Lower leg skin (tissue), 4 donors: ENCODE measurements around the gene FBN1. TPM values are rescaled to one million over a fixed set of nuclear protein-coding genes. Genes with fewer than 3 reads are reported as not detected.
A peak's percentile ranks its signal among the peaks of the same experiment; 100 is the strongest.

Source experiments
- DNase-seq, 2 donors: peaks; one replicate each; pipeline ENCODE4 v3.0.0-alpha.2; 2019; ENCODE audit warnings: low spot score in 2 of 2
- H3K4me3 ChIP-seq: fragments of 200-600 bp; sonication (generic); 2 replicates; pipeline ENCODE4 v1.5.1; 2017; ENCODE audit warnings: mild to moderate bottlenecking, low read depth; ENCODE audit not compliant: poor library complexity, severe bottlenecking
- POLR2A ChIP-seq, 2 donors: fragments of 450-650 bp; IDR thresholded peaks; one replicate each; pipeline ENCODE4 v1.6.1; 2016 to 2017; ENCODE audit warnings: antibody characterized with exemption in 2 of 2, mild to moderate bottlenecking in 1 of 2, moderate library complexity in 1 of 2
- WGBS, 2 donors: methylation state at CpG; one replicate each; pipeline ENCODE4 v1.1.5; 2018; 5-methylcytosine and 5-hydroxymethylcytosine counted together
- intact Hi-C: fragments of 100-400 bp; cut with DNase I; formaldehyde crosslinking; loops from one replicate; pipeline ENCODE4 v1.15.0; 2023; ENCODE audit warnings: low total_unique reads
- total RNA-seq, 4 donors: library from RNA; depleted of rRNA; stranded (reverse); fragments of >200 nt; gene quantifications; one replicate each; pipeline ENCODE4 v1.1.0, GENCODE V29; 2016
- TF ChIP-seq, protein P1 (sequence below), 3 donors: fragments of 450-650 bp; IDR thresholded peaks; one replicate each; pipeline ENCODE4 v1.5.1; 2016; ENCODE audit warnings: antibody characterized with exemption in 3 of 3, mild to moderate bottlenecking in 3 of 3, moderate library complexity in 2 of 3

Gene FBN1
- total RNA-seq, 4 donors from 2014 or later = 15.0 to 59.3 (median 24.0) TPM

DNA sequence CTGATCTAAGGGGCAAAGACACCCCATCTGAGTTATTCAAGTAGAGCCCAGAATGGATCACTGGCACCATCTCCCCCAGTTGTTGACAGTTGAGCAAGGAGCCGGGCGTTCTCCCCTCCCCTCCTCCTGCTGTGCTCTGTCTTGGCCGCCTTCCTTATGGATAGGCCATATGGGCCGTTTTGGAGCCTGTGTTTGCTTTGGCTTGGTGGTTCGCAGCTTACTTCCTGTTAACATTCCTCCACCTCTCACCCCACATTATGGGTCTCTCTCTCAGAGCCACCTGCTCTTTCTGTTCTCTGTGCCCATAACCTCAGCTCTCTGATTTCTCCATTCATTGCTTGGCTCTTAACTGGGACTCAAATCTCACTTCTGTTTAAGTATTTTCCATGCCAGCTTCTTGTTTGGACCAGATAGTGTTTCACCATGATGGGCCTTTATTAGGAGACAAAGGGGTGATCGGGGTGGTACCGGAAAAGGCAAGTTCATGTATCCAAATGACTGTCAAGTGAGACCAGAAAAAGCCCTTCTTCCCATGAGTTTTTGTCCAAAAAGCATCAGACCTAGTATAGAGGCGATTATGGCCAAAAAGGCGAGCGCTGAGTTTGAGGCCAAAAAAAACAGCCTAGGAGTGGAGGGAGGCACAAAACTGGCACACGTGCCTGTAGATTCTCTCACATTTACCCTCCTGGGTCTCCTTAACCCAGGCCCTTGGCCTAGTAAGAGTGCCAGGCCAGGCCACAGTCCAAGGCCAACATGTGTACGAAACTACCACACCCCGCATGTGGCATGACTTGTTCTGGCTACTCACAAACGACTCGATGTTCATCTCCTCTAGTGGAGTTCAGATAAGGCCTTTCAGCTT lies 251.6 kb downstream of the FBN1 start:
- TF ChIP-seq POLR2A (IDR thresholded peaks at IDR 0.05) = no peak
- TF ChIP-seq, protein P1, sequence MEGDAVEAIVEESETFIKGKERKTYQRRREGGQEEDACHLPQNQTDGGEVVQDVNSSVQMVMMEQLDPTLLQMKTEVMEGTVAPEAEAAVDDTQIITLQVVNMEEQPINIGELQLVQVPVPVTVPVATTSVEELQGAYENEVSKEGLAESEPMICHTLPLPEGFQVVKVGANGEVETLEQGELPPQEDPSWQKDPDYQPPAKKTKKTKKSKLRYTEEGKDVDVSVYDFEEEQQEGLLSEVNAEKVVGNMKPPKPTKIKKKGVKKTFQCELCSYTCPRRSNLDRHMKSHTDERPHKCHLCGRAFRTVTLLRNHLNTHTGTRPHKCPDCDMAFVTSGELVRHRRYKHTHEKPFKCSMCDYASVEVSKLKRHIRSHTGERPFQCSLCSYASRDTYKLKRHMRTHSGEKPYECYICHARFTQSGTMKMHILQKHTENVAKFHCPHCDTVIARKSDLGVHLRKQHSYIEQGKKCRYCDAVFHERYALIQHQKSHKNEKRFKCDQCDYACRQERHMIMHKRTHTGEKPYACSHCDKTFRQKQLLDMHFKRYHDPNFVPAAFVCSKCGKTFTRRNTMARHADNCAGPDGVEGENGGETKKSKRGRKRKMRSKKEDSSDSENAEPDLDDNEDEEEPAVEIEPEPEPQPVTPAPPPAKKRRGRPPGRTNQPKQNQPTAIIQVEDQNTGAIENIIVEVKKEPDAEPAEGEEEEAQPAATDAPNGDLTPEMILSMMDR (IDR thresholded peaks at IDR 0.05) = no peak
- no peak for DNase-seq
- intact Hi-C loops = no loop called here
- WGBS, 2 donors = 43 to 52% methylated on average over 15 of the region's 15 CpGs
- no peak overlapping the region for H3K4me3 ChIP-seq

DNA sequence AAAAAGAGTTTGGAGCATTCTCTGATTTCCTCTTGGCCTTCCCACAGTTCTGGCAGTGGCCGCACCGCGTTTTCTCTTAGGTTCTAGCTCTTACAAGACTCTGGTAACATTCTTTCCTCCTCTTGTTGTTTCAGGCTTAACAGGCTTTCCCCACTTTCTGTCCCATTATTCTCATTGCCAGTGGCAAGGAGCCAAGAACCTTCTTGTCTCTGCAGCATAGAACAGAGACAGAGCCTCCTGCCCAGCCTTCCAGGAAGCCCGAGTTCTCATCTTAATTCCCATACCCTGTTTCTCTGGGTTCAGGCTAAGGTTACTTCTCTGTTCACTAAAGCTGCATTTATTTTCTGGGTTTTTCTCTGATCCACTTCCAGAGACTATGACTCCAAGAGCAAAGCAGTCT lies 253.2 kb downstream of the FBN1 start:
- DNase-seq = peak; percentile 78 to 85
- 40 to 44% methylated on average over 4 of the region's 4 CpGs for WGBS, 2 donors
- no peak overlapping the region for H3K4me3 ChIP-seq
- intact Hi-C loops = no loop called here
- TF ChIP-seq, protein P1 (IDR thresholded peaks at IDR 0.05) = no peak
- TF ChIP-seq POLR2A (IDR thresholded peaks at IDR 0.05) = no peak

DNA sequence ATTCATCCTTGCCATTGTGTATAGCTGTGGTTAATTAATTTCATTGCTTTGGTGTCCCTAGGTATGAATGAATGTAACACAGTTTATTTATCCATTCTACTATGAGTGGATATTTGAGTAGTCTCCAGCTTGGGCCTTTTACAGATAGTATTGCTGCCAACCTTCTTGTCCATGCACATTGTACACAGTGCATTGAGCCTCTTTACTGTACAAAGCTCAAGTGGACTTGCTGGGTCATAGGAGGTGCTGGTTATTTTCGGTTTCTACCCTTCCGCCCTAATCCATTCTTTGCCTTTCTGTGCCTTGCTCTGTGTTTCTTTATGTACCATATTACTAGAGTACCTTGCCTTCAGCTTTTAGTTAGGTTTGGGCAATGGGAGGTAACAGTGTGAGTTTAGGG lies 253.6 kb downstream of the FBN1 start:
- DNase-seq = peak in 1 of 2 donors; percentile 0
- intact Hi-C loops = no loop called here
- no peak overlapping the region for H3K4me3 ChIP-seq
- TF ChIP-seq, protein P1 (IDR thresholded peaks at IDR 0.05) = no peak
- no peak for TF ChIP-seq POLR2A (IDR thresholded peaks at IDR 0.05)
- WGBS, 2 donors = 87 to 89% methylated on average over 2 of the region's 2 CpGs

DNA sequence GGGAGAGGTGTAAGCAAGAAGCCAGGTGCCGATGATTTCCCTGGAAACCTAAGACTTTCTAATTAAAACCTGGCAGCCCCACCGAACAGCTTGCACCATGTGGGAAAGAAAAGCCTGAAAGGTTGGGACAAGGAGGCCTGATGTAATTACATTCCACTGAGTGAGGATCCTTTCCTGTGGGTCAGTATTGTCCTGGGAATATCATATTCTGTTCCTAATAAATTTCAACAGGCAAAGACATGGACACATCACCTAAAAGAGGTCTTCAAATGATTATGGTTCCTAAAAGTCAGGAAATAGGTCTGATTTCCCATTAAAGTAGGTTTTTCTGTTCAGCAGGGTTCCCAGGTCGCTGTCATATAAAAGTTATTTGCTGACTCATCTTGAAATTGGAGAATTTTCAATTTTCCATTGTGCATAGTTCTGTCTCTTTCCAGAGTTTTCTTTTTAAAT lies 255.8 kb downstream of the FBN1 start:
- intact Hi-C loops = no loop called here
- DNase-seq = no peak
- 34 to 52% methylated on average over 3 of the region's 3 CpGs for WGBS, 2 donors
- no peak overlapping the region for H3K4me3 ChIP-seq
- TF ChIP-seq POLR2A (IDR thresholded peaks at IDR 0.05) = no peak
- TF ChIP-seq, protein P1 (IDR thresholded peaks at IDR 0.05) = no peak

DNA sequence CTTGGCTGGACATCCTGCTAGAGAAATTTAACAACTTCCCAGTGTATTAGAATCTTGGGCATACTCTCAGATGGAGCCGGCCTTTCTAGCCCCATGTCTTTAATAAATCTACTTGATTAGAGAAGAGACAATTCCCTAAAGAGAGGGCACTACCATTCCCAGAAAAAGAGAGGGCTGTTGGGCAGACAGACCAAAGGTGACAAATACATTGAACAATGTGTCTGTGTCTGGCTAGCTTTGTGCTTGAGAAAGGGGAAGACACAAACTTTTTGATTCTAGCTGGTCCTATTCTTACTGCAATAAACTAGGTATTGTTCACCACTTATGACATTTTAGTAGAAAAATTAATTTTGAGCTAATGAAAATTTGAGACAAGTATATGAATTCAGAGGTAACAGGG lies 256.6 kb downstream of the FBN1 start:
- WGBS, 2 donors = 55 to 68% methylated on average over 1 of the region's 1 CpG
- TF ChIP-seq, protein P1 (IDR thresholded peaks at IDR 0.05) = no peak
- TF ChIP-seq POLR2A (IDR thresholded peaks at IDR 0.05) = no peak
- no peak for DNase-seq
- intact Hi-C loops = no loop called here
- no peak overlapping the region for H3K4me3 ChIP-seq
